GM19023 (cell line): ENCODE measurements around the gene YES1.
"Not testable (repeated sequence)": the region's sequence is repeated elsewhere in the genome, so short reads cannot be mapped to it uniquely, and the experiment has no call there.

ENCODE experiments used
- ATAC-seq: cut with Tn5 transposase; IDR thresholded peaks from one replicate; pipeline ENCODE4 v1.9.1; 2021; ENCODE audit warnings: mild to moderate bottlenecking, moderate library complexity; ENCODE audit not compliant: unreplicated experiment

YES1 gene

GRCh38 chr18:785242-785641 lies 26.8 kb downstream of the YES1 start:
- no peak for ATAC-seq

GRCh38 chr18:784470-785172 lies 27.4 kb downstream of the YES1 start:
- no peak for ATAC-seq

GRCh38 chr18:778194-778927 lies 33.7 kb downstream of the YES1 start:
- ATAC-seq = no peak

GRCh38 chr18:777021-777420 lies 35.0 kb downstream of the YES1 start:
- ATAC-seq = no peak

- not testable (repeated sequence) for ATAC-seq
Measured at GRCh38 chr18:776044-776443, 36.0 kb downstream of the YES1 start.

- ATAC-seq = no peak
Measured at GRCh38 chr18:774811-775210, 37.2 kb downstream of the YES1 start.

GRCh38 chr18:773980-774624 lies 37.9 kb downstream of the YES1 start:
- no peak for ATAC-seq

- ATAC-seq = no peak
Measured at GRCh38 chr18:770583-770961, 41.5 kb downstream of the YES1 start.

- ATAC-seq = no peak
Measured at GRCh38 chr18:767961-768360, 44.1 kb downstream of the YES1 start.

- ATAC-seq = no peak
Measured at GRCh38 chr18:767084-767882, 44.8 kb downstream of the YES1 start.

- ATAC-seq = no peak
Measured at GRCh38 chr18:766550-766860, 45.5 kb downstream of the YES1 start.

GRCh38 chr18:765764-766549 lies 46.1 kb downstream of the YES1 start:
- ATAC-seq = no peak

GRCh38 chr18:759864-760263 lies 52.2 kb downstream of the YES1 start:
- not testable (repeated sequence) for ATAC-seq

GRCh38 chr18:755506-755905 lies 56.5 kb downstream of the YES1 start:
- ATAC-seq = no peak

GRCh38 chr18:754656-755055 lies 57.4 kb downstream of the YES1 start:
- ATAC-seq = no peak

GRCh38 chr18:750456-750855 lies 61.6 kb downstream of the YES1 start:
- no peak for ATAC-seq

- no peak for ATAC-seq
Measured at GRCh38 chr18:744832-745597, 67.0 kb downstream of the YES1 start.

- ATAC-seq = peak; percentile 85
Measured at GRCh38 chr18:741931-742512, 70.0 kb downstream of the YES1 start.

- ATAC-seq = no peak
Measured at GRCh38 chr18:732371-732770, 79.7 kb downstream of the YES1 start.

- ATAC-seq = no peak
Measured at GRCh38 chr18:731185-731584, 80.9 kb downstream of the YES1 start.
